ENCODE data around the gene CCDC87.

GRCh38 chr11:66567787-66568123 is 25.1 kb downstream of the CCDC87 start:
- no peak for TF ChIP-seq GATA2 (IDR thresholded peaks at IDR 0.05; ENCODE audit: low read depth, low read length)
- no peak for TF ChIP-seq GATA3 (IDR thresholded peaks at IDR 0.05; ENCODE audit: low read depth, low read length)
